Urinary bladder (tissue), 4 donors: Measurements from ENCODE around the gene OR4D1. TPM values are rescaled to one million over a fixed set of nuclear protein-coding genes. Genes with fewer than 3 reads are reported as not detected.
"Not testable (repeated sequence)": the region's sequence is repeated elsewhere in the genome, so short reads cannot be mapped to it uniquely, and the experiment has no call there.

Source experiments
- DNase-seq: peaks from one replicate; pipeline ENCODE4 v3.0.0-alpha.2; 2015; ENCODE audit errors: extremely low spot score
- H3K27ac ChIP-seq: one replicate; pipeline ENCODE4 v1.5.1; 2013; ENCODE audit warnings: low read depth, mild to moderate bottlenecking, moderate library complexity
- H3K36me3 ChIP-seq: one replicate; pipeline ENCODE4 v1.6.1; 2013; ENCODE audit warnings: mild to moderate bottlenecking, moderate library complexity; ENCODE audit not compliant: insufficient read depth
- H3K4me1 ChIP-seq: one replicate; pipeline ENCODE4 v1.6.1; 2013; ENCODE audit warnings: mild to moderate bottlenecking, moderate library complexity; ENCODE audit not compliant: insufficient read depth
- H3K4me3 ChIP-seq: one replicate; pipeline ENCODE4 v1.5.1; 2013; ENCODE audit warnings: low read depth, low read length
- WGBS: extraction: QIAGEN DNeasy Blood & Tissue Kit; methylation state at CpG from one replicate; pipeline ENCODE4 v1.1.7; 2013; 5-methylcytosine and 5-hydroxymethylcytosine counted together
- polyA plus RNA-seq: library from polyadenylated mRNA; stranded (reverse); fragments of 200-250 nt; gene quantifications from one replicate; pipeline ENCODE4 v1.2.3, GENCODE V29; 2013
- total RNA-seq: library from RNA; depleted of rRNA; stranded (reverse); fragments of >200 nt; gene quantifications from one replicate; pipeline ENCODE4 v1.2.3, GENCODE V29; 2014
- donor health status: healthy with polysubstance abuse.
- donor health status: healthy.

Gene OR4D1
- total and polyA plus RNA-seq, 2 donors: not detected

GRCh38 chr17:58127846-58128245 lies 20.3 kb upstream of the OR4D1 start:
- Histone ChIP-seq H3K27ac (no peak overlapping the region), H3K4me1 (no peaks in the 10 kb centered on the region), H3K4me3 (no peak overlapping the region), H3K36me3 (no peaks in the 10 kb centered on the region)
- no peak for DNase-seq
- 47% methylated on average over 1 of the region's 1 CpG for WGBS

DNA sequence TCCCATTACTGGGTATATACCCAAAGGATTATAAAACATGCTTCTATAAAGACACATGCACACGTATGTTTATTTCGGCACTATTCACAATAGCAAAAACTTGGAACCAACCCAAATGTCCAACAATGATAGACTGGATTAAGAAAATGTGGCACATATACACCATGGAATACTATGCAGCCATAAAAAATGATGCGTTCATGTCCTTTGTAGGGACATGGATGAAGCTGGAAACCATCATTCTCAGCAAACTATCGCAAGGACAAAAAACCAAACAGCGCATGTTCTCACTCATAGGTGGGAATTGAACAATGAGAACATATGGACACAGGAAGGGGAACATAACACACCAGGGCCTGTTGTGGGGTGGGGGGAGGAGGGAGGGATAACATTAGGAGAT lies 15.5 kb upstream of the OR4D1 start:
- H3K4me3 ChIP-seq, DNase-seq, H3K4me1 ChIP-seq, H3K27ac ChIP-seq, H3K36me3 ChIP-seq: not testable (repeated sequence)
- WGBS: 98% methylated on average over 5 of the region's 5 CpGs

DNA sequence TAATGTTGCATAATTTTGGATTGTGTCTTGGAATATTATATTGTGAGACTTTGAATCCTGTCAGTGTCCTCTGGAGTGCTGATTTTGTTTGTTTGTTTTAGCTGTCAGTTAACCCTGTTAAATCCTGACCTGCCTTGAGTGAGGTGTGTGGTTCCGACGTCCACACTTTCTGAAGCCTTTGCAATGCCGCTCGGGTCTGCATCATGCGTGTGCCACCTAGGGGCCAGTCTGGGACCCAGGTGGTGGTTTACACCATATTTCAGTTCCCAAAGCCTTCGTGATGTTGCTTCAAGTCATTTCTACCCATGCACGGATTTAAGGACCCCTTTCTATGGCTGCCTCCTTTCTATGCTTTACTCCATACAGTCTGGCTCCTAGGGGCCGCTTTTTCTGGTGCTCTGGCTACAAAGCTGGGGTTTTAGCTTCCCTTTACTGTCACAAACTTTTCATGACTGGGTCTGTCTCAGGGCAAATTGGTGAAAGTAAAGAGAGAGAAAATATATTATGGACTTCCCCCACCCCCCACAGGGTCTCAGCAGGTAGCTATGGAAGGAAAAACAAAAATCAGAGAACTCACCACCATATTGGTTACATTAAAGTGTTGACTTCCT lies 11.4 kb upstream of the OR4D1 start:
- Histone ChIP-seq H3K4me1 (no peaks in the 10 kb centered on the region), H3K27ac (no peak overlapping the region), H3K4me3 (no peak overlapping the region), H3K36me3 (no peaks in the 10 kb centered on the region)
- 28% methylated on average over 8 of the region's 8 CpGs for WGBS
- DNase-seq: no peak

DNA sequence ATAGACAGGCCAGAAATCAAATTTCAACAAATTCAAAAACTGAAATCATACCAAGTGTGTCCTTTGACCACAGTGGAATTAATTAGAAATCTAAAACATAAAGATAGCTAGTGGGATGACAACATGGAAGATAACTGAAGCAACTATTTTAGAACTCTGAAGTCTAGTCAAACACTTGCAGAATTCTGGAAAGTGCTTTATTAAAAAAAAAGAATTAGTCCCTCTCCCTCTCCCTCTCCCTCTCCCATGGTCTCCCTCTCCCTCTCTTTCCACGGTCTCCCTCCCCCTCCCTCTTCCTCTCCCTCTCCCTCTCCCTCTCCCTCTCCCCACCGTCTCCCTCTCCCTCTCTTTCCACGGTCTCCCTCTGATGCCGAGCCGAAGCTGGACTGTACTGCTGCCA lies 6.7 kb upstream of the OR4D1 start:
- DNase-seq: no peak
- WGBS: 74% methylated on average over 5 of the region's 5 CpGs
- Histone ChIP-seq H3K27ac (no peak overlapping the region), H3K4me3 (no peak overlapping the region), H3K36me3 (no peaks in the 10 kb centered on the region), H3K4me1 (no peaks in the 10 kb centered on the region)

- 88% methylated on average over 4 of the region's 4 CpGs for WGBS
- H3K36me3 ChIP-seq, H3K4me3 ChIP-seq, DNase-seq, H3K27ac ChIP-seq, H3K4me1 ChIP-seq: not testable (repeated sequence)
Observed at GRCh38 chr17:58143335-58143734, 4.8 kb upstream of the OR4D1 start.

GRCh38 chr17:58144801-58145200 lies 3.4 kb upstream of the OR4D1 start:
- WGBS: 82% methylated on average over 1 of the region's 1 CpG
- Histone ChIP-seq H3K4me1 (no peaks in the 10 kb centered on the region), H3K4me3 (no peak overlapping the region), H3K36me3 (no peaks in the 10 kb centered on the region), H3K27ac (no peak overlapping the region)
- no peak for DNase-seq

DNA sequence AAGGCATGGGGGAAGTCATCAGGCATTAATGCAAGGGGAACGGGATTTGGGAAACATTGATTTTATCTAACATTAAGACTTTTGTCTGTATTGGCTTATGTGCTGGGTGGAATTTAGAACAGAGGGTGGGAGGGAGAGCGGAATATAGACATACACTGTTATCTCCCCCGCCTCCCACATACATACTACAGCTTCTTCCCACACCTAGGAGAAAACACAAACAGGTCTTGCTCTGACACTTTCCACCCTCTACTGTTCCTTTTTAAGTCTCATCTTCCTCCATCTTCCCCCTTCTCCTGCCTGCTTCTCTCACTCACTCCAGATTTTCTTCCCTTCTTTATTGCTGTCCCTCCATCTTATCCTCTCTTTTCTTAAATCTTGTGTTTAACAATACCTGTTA lies 425 bp downstream of the OR4D1 start:
- H3K4me3 ChIP-seq: no peak overlapping the region
- 83% methylated on average over 3 of the region's 3 CpGs for WGBS
- no peak for DNase-seq
- H3K36me3 ChIP-seq: no peaks in the 10 kb centered on the region
- H3K4me1 ChIP-seq: no peaks in the 10 kb centered on the region
- no peak overlapping the region for H3K27ac ChIP-seq

- Histone ChIP-seq H3K4me1 (no peaks in the 10 kb centered on the region), H3K4me3 (no peak overlapping the region), H3K36me3 (no peaks in the 10 kb centered on the region), H3K27ac (no peak overlapping the region)
- 48% methylated on average over 6 of the region's 6 CpGs for WGBS
- no peak for DNase-seq
Observed at GRCh38 chr17:58150394-58150793, 2.2 kb downstream of the OR4D1 start.

- Histone ChIP-seq H3K4me3 (no peak overlapping the region), H3K27ac (no peak overlapping the region), H3K36me3 (no peaks in the 10 kb centered on the region), H3K4me1 (no peaks in the 10 kb centered on the region)
- no peak for DNase-seq
- WGBS: 49% methylated on average over 2 of the region's 2 CpGs
Observed at GRCh38 chr17:58153046-58153445, 4.9 kb downstream of the OR4D1 start.

- no peak for DNase-seq
- H3K4me1 ChIP-seq: no peaks in the 10 kb centered on the region
- H3K27ac ChIP-seq: no peak overlapping the region
- no peaks in the 10 kb centered on the region for H3K36me3 ChIP-seq
- H3K4me3 ChIP-seq: no peak overlapping the region
Observed at GRCh38 chr17:58153671-58154070, 5.5 kb downstream of the OR4D1 start.

- WGBS: 2% methylated on average over 65 of the region's 65 CpGs
- Histone ChIP-seq H3K27ac (no peak overlapping the region), H3K4me3 (peak overlapping the region; percentile 21)
Observed at GRCh38 chr17:58156839-58157803, 8.9 kb downstream of the OR4D1 start.

GRCh38 chr17:58158181-58158580 lies 10.0 kb downstream of the OR4D1 start:
- H3K27ac ChIP-seq: no peak overlapping the region
- 65% methylated on average over 2 of the region's 2 CpGs for WGBS
- H3K4me3 ChIP-seq: no peak overlapping the region
- no peaks in the 10 kb centered on the region for H3K36me3 ChIP-seq
- H3K4me1 ChIP-seq: no peaks in the 10 kb centered on the region
- DNase-seq: no peak

More at GRCh38 chr17:58156839-58157803, 8.9 kb downstream of the OR4D1 start:
- DNase-seq: no peak
- Histone ChIP-seq H3K36me3 (no peaks in the 10 kb centered on the region), H3K4me1 (no peaks in the 10 kb centered on the region)

GRCh38 chr17:58161566-58161965 lies 13.4 kb downstream of the OR4D1 start:
- no peaks in the 10 kb centered on the region for H3K4me1 ChIP-seq
- WGBS: 70% methylated on average over 3 of the region's 3 CpGs
- no peak overlapping the region for H3K27ac ChIP-seq
- no peak overlapping the region for H3K4me3 ChIP-seq
- no peak for DNase-seq
- H3K36me3 ChIP-seq: no peaks in the 10 kb centered on the region

DNA sequence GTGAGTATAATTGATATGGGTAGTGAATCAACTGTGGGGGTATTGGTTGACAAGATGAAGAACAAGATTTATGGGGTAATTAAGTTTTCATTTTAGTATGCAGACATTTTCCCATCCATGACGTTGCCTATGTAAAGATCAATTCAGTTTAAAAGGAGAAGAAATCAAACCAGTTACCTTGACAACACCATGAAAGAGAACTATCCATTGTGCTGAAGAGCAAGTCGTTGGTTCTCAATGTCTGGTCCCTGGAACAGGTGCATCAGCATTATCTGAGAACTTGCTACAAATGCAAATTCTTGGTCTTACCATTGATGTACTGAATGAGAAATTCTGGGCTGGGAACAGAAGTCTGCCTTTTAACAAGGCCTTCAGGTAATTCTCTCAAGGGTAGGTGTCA lies 17.8 kb downstream of the OR4D1 start:
- H3K4me3 ChIP-seq: no peak overlapping the region
- no peaks in the 10 kb centered on the region for H3K36me3 ChIP-seq
- DNase-seq: no peak
- no peaks in the 10 kb centered on the region for H3K4me1 ChIP-seq
- H3K27ac ChIP-seq: no peak overlapping the region
- WGBS: 8% methylated on average over 2 of the region's 2 CpGs
